HepG2 (cell line): Measurements from ENCODE around the gene YIPF7.

ENCODE experiments used
- CTCF ChIP-seq: sonication (generic); formaldehyde crosslinking; IDR thresholded peaks from 2 replicates; pipeline ENCODE4 v1.5.0; 2020; ENCODE audit warnings: mild to moderate bottlenecking, missing genetic modification reagents, moderate library complexity
- ELF1 ChIP-seq: sonication (generic); formaldehyde crosslinking; IDR thresholded peaks from 2 replicates; pipeline ENCODE4 v1.4.0; 2020; ENCODE audit warnings: missing genetic modification reagents
- HDAC2 ChIP-seq: sonication (generic); formaldehyde crosslinking; IDR thresholded peaks from 2 replicates; pipeline ENCODE4 v1.4.0; 2020; ENCODE audit warnings: missing genetic modification reagents
- JUND ChIP-seq: sonication (generic); formaldehyde crosslinking; IDR thresholded peaks from 2 replicates; pipeline ENCODE4 v1.8.0; 2022; ENCODE audit warnings: mild to moderate bottlenecking, missing genetic modification reagents
- KDM5A ChIP-seq: fragments of 200-600 bp; sonication (generic); IDR thresholded peaks from 2 replicates; pipeline ENCODE4 v1.7.0; 2018; ENCODE audit warnings: antibody characterized with exemption, mild to moderate bottlenecking, low read length, borderline replicate concordance
- PHF5A ChIP-seq: IDR thresholded peaks from one replicate; pipeline ENCODE4 v1.6.1; 2018; ENCODE audit warnings: low read depth, missing genetic modification reagents; ENCODE audit not compliant: unreplicated experiment
- POLR2AphosphoS5 ChIP-seq: IDR thresholded peaks from 2 replicates; pipeline ENCODE4 v1.6.1; 2012; ENCODE audit warnings: low read depth, low read length
- REST ChIP-seq, 2 experiments: IDR thresholded peaks; 2 replicates each; pipeline ENCODE4 v1.6.1; 2011 to 2012; ENCODE audit warnings: low read length in 2 of 2, borderline replicate concordance in 1 of 2, low read depth in 1 of 2, mild to moderate bottlenecking in 1 of 2, moderate library complexity in 1 of 2
- SKIL ChIP-seq: sonication (generic); formaldehyde crosslinking; IDR thresholded peaks from 2 replicates; pipeline ENCODE4 v1.8.0; 2022; ENCODE audit warnings: missing genetic modification reagents, mild to moderate bottlenecking, moderate library complexity, borderline replicate concordance
- THRA ChIP-seq: sonication (generic); formaldehyde crosslinking; IDR thresholded peaks from 2 replicates; pipeline ENCODE4 v1.4.0; 2020; ENCODE audit warnings: missing genetic modification reagents, borderline replicate concordance
- ZNF274 ChIP-seq: sonication (generic); formaldehyde crosslinking; IDR thresholded peaks from 2 replicates; pipeline ENCODE4 v1.5.1; 2020; ENCODE audit warnings: mild to moderate bottlenecking, missing genetic modification reagents

GRCh38 chr4:44670506-44671199 is 19.2 kb upstream of the YIPF7 start:
- TF ChIP-seq ZNF274 (CRISPR knock-in tag) (no peak), JUND (CRISPR knock-in tag) (no peak), POLR2AphosphoS5 (no peak), KDM5A (no peak), THRA (CRISPR knock-in tag) (no peak), CTCF (CRISPR knock-in tag) (no peak), REST (IDR thresholded peaks at IDR 0.05; ENCODE audit: borderline replicate concordance in 1 of 2, low read depth in 1 of 2, low read length in 2 of 2) (no peak), PHF5A (CRISPR knock-in tag) (no peak), HDAC2 (CRISPR knock-in tag) (no peak), ELF1 (CRISPR knock-in tag) (no peak), SKIL (CRISPR knock-in tag) (no peak)
